Fibroblast of mammary gland (primary cell): Measurements from ENCODE around the gene MASP1.

Source experiments
- DNase-seq: peaks from one replicate; pipeline ENCODE4 v3.0.0-alpha.2; 2010; ENCODE audit warnings: low read depth
- H3K4me3 ChIP-seq: 2 replicates; pipeline ENCODE4 v1.5.1; 2011; ENCODE audit warnings: low read depth, mild to moderate bottlenecking, low read length, moderate library complexity; ENCODE audit not compliant: control insufficient read depth
- TF ChIP-seq, protein P1 (sequence below): conservative IDR thresholded peaks from 2 replicates; pipeline ENCODE4 v1.5.1; 2011; ENCODE audit warnings: low read depth, low read length, inconsistent platforms; ENCODE audit not compliant: control insufficient read depth, insufficient read depth

MASP1 gene

DNA sequence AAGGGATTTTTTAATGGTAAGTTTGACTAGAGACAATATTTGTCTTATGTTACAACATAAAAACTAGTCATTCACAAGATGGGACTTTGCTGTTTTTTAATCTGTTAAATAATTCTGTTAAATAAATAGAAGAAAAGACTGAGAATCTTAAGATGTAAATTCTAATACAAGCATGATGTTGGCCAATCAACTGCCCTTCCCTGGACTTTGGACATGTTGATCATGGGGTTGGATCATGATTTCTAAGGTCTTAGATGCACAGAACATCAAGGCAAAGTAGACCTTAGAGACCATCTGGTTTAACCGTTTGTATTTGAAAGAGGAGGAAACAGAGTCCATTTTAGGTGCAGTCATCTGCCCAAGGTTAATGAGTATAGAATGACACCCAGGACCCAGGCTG lies 10.9 kb downstream of the MASP1 start:
- no peak for DNase-seq
- no peak overlapping the region for H3K4me3 ChIP-seq
- TF ChIP-seq, protein P1, sequence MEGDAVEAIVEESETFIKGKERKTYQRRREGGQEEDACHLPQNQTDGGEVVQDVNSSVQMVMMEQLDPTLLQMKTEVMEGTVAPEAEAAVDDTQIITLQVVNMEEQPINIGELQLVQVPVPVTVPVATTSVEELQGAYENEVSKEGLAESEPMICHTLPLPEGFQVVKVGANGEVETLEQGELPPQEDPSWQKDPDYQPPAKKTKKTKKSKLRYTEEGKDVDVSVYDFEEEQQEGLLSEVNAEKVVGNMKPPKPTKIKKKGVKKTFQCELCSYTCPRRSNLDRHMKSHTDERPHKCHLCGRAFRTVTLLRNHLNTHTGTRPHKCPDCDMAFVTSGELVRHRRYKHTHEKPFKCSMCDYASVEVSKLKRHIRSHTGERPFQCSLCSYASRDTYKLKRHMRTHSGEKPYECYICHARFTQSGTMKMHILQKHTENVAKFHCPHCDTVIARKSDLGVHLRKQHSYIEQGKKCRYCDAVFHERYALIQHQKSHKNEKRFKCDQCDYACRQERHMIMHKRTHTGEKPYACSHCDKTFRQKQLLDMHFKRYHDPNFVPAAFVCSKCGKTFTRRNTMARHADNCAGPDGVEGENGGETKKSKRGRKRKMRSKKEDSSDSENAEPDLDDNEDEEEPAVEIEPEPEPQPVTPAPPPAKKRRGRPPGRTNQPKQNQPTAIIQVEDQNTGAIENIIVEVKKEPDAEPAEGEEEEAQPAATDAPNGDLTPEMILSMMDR, result no peak

DNA sequence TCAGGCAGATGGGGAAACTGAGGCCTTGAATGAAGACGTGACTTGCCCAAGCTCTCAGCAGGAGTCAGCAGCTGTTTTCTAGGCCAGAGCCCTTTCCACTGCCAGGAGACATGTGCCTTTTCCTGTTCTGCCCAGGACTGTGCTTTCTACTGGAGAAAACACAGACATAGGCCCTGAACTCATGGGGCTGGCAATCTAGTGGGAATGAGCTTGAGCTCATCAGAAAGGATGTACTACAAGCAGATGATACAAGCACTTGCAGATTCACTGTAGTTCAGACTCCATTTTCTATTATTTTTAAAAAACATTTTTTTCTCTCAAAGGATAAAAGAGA lies 14.4 kb downstream of the MASP1 start:
- no peak for DNase-seq
- H3K4me3 ChIP-seq, result no peak overlapping the region
- TF ChIP-seq, protein P1, result no peak

DNA sequence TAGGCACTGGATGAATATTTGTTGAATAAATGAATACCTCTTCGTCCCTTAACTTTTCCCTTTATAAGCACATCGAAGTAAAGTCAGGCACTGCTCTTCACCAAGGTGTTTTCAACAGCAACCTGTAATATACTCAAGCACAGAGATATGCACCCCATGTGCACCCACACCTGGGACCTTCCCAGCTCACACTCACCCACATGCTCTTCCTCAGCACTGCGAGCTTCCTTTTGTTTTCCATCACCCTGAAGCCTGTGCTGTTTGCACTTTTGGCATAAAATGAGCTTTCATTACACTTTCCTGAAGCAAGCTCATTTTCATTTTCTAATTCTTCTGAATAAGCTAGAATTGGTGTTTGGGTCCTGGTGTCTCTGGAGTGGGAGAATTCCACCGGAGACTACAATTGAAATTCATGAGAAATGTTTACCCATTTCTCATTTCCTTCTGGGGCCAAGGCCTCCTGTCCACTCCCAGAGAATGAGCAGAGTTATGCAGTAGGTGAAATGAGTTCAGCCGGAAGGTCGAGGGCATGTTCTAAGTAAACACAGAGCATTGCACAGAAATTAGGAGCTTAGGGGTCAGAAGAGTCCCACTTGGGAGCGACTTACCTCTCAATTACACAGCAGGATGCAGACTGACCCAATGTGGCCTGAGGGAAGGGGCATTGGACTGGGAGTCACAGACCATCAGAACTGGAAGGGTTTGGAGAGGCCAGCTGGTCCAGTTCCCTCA lies 15.0 kb downstream of the MASP1 start:
- TF ChIP-seq, protein P1, result no peak
- H3K4me3 ChIP-seq, result no peak overlapping the region
- DNase-seq, result no peak

DNA sequence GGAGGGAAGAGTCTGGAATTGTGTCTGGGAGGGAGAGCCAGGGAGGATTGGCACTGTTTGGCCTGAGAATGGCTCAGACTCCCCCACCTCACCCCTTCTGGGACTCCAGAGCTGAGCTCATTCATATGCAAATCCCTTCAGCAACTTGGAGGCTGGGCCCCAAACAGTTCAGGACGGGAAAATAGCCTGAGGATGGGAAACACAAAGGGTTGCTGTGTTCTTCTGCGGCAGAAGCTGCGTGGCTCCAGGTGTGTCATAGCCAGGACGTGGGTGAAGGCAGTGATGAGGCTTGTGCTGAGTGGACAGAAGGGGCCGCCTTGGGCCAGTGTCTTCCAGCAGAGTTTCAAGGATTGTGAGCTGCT lies 16.6 kb downstream of the MASP1 start:
- TF ChIP-seq, protein P1, result no peak
- no peak overlapping the region for H3K4me3 ChIP-seq
- no peak for DNase-seq

DNA sequence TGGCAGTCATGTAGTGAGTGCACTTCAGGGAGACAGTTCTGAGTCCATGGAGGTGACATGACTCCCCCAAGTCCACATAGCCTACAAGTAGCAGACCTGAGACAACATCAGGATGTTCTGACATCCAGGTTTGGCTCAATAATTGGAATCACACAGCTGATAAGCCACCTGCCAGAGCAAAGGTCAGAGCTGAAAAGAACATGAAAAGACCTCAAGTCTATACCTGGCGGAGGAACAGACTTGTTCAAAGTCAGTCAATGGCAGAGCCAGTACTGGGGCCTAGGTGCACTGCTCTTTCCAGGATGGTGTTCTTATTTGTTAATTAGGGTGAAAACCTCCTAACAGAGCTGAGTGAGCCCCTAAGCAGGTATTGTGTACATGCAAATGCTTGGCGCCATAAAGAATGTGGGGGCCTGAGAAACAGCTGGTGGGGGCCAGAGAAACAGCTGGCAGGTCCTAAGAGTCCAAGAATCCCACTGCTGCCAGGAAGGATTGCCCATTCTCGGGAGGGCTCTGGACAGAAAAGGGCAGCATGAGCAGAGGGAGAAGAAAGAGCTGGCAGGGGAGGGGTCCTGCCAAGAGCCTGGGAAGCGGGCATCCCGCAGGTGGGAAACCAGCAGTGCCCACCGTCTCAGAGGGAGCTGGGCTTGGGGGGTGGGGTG lies 17.1 kb downstream of the MASP1 start:
- TF ChIP-seq, protein P1, result no peak
- H3K4me3 ChIP-seq, result no peak overlapping the region
- DNase-seq, result no peak

DNA sequence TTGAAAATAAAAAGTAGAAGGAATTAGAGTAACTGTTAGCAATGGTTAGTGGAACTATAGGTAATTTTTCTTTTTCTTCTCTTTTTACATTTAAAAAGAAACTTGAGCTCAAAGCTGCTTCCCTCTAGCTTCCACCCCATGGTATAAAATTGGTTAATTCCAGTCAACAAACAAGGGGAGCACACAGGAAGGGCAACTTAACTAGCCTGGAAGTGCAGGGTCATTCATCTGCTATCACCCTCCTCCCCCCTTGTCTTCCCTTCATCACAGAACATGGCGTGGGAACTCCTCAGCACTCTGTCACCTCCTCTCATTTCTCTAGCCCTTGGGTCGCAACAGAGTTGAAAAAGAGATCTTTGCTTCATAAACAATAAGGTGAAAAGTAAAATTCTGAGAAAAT lies 20.0 kb downstream of the MASP1 start:
- DNase-seq, result no peak
- no peak overlapping the region for H3K4me3 ChIP-seq
- TF ChIP-seq, protein P1, result no peak

DNA sequence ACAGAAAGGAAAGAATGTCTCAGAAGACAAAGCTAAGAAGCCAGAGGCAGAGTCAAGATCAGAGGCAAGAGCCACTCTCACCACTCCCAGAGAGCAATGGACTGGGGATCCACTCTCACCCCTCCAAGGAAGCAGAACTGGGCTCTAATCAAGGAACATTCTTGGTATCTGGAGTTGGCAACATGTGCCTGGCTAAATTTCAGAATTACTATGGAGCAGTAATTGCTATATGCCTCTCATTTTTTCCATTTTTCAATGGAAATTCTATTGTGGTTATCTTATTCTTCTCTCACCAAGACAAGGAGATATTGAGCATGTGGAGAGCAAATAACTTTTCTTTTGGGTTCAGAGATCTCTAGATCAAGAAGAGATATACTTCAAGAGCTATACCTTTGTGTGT lies 22.1 kb downstream of the MASP1 start:
- TF ChIP-seq, protein P1, result no peak
- no peak for DNase-seq
- no peak overlapping the region for H3K4me3 ChIP-seq
